Measurements from ENCODE around the gene IL10RA. TPM values are rescaled to one million over a fixed set of nuclear protein-coding genes. Genes with fewer than 3 reads are reported as not detected.
A peak's percentile ranks its signal among the peaks of the same experiment; 100 is the strongest.

The IL10RA gene
- total RNA-seq, 1 donor from 2014 or later = 7.8 TPM

- no peak for ATAC-seq
Observed at GRCh38 chr11:118042796-118043195, 56.6 kb downstream of the IL10RA start.

GRCh38 chr11:118045191-118045590, 59.0 kb downstream of the IL10RA start:
- ATAC-seq (no peak), DNase-seq (ENCODE audit: low spot score) (no peak)

More at GRCh38 chr11:118042796-118043195, 56.6 kb downstream of the IL10RA start:
- no peak for DNase-seq (ENCODE audit: low spot score)

DNA sequence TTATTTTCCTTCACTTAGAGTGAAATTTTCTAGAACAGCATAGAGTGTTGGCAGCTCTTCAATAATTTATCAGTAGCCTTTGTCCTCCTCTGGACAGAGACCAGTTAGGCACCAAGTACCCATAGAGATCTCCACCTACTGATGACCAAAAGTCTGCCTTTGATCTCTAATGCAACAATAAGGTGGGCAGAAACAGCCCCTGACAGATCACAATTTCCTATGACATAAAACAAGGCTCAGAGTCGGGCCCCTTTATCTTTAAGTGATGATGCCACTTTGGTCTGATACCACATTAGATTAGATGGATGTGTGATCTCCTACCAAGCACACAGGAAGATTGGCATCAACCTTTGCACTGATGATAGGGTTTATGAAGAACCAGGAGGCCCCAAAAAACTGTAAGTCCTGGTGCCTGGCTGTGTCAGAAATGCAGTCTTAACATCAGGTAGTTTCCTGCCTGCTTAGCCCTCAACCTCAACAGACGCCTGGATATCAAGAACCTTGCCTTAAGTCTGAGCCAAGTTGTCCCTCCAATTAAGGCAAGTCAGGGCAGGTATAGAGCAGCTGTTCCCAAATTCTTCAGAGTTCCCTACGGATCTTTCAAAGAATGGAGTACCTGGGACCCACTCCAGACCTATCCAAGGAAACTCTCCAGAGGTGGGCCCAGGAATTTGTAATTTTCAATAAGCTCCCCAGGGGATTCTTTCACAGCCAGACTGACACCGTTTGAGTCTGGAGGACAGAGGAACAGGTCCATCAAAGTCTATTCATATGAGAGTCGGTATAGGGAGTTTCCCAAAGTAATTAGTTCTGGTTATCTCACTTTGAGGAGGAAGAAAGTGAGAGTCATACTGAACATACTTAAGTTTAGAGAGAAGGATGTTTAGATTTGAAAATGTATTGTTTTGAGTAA, 60.1 kb downstream of the IL10RA start:
- ATAC-seq (peak; percentile 84), DNase-seq (ENCODE audit: low spot score) (no peak)

GRCh38 chr11:118046964-118047700, 60.9 kb downstream of the IL10RA start:
- no peak for DNase-seq (ENCODE audit: low spot score)
- ATAC-seq = no peak

DNA sequence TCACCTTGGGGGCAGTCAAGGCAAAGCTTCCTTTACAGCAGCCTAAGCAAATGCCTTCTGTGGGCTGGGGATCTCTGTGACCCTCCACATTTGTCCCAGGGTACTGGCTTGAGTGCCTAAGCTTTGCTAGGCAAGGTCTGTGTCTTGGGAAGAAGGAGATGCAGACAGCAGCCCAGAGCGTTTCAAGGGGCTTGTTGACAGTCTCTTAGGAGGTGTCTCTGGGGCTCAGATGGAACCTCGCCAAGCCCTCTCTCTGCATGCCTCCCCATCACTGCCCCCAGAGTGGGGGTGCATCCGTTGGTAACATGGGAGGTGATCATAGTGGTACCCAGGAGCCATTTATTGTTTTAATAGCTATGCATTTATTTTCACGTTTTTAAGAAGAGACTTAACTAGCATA, 61.6 kb downstream of the IL10RA start:
- ATAC-seq = no peak
- no peak for DNase-seq (ENCODE audit: low spot score)

DNA sequence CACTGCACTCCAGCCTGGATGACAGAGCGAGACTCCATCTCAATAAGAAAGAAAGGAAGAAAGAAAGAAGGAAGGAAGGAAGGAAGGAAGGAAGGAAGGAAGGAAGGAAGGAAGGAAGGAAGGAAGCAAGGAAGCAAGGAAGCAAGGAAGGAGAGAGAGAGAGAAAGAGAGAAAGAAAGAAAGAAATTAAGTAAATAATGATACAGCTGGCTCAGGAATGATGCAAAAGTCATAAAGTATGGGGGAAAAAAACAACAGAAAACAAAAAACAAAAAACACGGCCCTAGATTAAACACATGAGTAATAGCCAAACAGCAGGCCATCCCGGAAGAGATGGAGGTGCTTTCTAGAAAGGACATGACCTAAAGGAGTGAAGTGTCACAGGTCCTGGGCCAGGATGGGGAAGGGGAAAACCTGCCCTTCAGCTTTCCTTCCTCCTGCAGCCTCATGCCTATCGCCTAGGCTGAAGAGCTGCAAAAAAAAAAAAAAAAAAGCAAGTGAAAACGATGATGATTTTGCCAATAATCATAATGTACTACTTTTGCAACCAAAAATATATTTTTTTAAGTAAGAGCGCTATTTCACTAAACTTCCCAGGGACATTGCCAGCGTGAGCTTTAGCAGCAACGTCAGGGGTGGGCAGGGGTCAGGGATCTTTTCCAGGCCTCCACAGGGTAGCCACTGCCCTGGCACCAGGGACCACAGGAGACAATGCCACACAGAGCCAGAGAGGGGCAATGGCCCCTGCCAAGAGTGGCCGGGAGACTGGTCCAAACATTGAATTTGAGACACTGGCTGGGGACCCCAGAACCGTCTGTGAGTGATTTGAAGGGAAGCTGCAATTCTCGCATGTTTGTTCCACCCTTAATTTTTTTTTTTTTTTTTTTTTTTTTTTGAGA, 62.5 kb downstream of the IL10RA start:
- DNase-seq (ENCODE audit: low spot score) (peak; percentile 21), ATAC-seq (no peak)

DNA sequence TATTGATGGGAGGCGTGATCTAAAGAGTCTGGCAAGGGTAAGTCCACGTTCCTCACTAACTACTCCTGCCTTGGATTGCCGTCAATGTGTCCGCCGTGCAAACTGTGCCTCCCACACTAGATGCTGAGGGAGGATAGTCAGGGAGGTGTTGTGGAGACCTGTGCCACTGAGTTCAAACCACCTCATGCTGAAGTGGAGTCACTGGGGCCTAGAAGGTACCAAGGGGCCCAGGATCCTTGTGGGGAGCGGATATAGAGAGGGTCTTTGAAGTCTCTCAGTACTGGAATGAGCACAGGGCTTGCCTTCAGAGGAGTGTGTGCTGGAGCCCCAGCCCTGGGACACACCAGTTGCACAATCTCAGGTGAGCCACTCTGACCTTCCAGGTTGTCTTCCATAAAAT, 63.6 kb downstream of the IL10RA start:
- ATAC-seq (no peak), DNase-seq (ENCODE audit: low spot score) (peak; percentile 11)

GRCh38 chr11:118050208-118050891, 64.2 kb downstream of the IL10RA start:
- DNase-seq (ENCODE audit: low spot score) (peak; percentile 31), ATAC-seq (no peak)

Other genes starting within 250 kb of the IL10RA start
- gene DSCAML1, start 189.2 kb upstream of the IL10RA start, total RNA-seq = 1.4 TPM
- 13.6 TPM for gene FXYD2, start 161.7 kb upstream of the IL10RA start, total RNA-seq
- 10.4 TPM for gene FXYD6, start 109.7 kb upstream of the IL10RA start, total RNA-seq
- gene TMPRSS13, start 57.0 kb upstream of the IL10RA start, total RNA-seq = 0.15 TPM
- not detected for gene TMPRSS4, start 90.7 kb downstream of the IL10RA start, total RNA-seq
- gene SMIM35, start 100.6 kb downstream of the IL10RA start, total RNA-seq = 0.08 TPM
- gene SCN4B, start 166.4 kb downstream of the IL10RA start, total RNA-seq = 0.20 TPM
- not detected for gene SCN2B, start 190.2 kb downstream of the IL10RA start, total RNA-seq
- gene JAML, start 238.6 kb downstream of the IL10RA start, total RNA-seq = 1.9 TPM